ENCODE data around the gene PTOV1.

DNA sequence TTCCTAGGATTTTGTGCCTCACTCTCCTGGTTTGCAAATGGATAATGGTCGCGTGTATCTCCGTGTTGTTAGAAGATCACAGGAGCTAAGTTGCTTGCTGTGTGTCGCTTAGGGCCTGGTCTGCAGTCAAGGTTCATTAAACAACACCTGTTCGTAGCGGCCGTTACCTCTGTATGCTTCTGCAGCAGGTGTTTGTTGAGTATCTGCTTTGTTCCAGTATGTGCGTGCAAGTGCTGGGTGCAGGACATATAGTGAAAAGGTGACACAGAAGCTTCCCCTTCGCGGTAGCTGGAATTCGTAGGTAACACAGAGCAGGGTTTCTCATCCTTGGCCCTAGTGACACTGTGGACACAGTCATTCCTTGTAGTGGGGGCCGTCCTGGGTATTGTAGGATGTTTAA lies 27.5 kb upstream of the PTOV1 start:
- TF ChIP-seq EZH2phosphoT487 (IDR thresholded peaks at IDR 0.05; ENCODE audit: borderline replicate concordance, low read length) (no peak), CTCF (IDR thresholded peaks at IDR 0.05; ENCODE audit: low read depth, low read length, poor library complexity, severe bottlenecking) (no peak)

Data from DOHH2 (cell line).